HG03457 (cell line): ENCODE results near the gene DAB2IP.
"Not testable (repeated sequence)": the region's sequence is repeated elsewhere in the genome, so short reads cannot be mapped to it uniquely, and the experiment has no call there.

Experiments used
- ATAC-seq: cut with Tn5 transposase; IDR thresholded peaks from one replicate; pipeline ENCODE4 v1.9.1; 2021; ENCODE audit warnings: moderate number of reproducible peaks; ENCODE audit not compliant: unreplicated experiment

DAB2IP gene

GRCh38 chr9:121642758-121643157 lies 8.7 kb upstream of the DAB2IP start:
- ATAC-seq: no peak

GRCh38 chr9:121643473-121643872 lies 8.0 kb upstream of the DAB2IP start:
- ATAC-seq: no peak

GRCh38 chr9:121644040-121644439 lies 7.4 kb upstream of the DAB2IP start:
- ATAC-seq: not testable (repeated sequence)

- no peak for ATAC-seq
These were observed 6.4 kb upstream of the DAB2IP start for GRCh38 chr9:121645003-121645402.

- no peak for ATAC-seq
These were observed 5.3 kb upstream of the DAB2IP start for GRCh38 chr9:121645853-121646807.

- ATAC-seq: no peak
These were observed 4.4 kb upstream of the DAB2IP start for GRCh38 chr9:121646992-121647391.

- ATAC-seq: no peak
These were observed 3.3 kb upstream of the DAB2IP start for GRCh38 chr9:121648172-121648571.

GRCh38 chr9:121648799-121649198 lies 2.6 kb upstream of the DAB2IP start:
- no peak for ATAC-seq

- no peak for ATAC-seq
These were observed 1.8 kb upstream of the DAB2IP start for GRCh38 chr9:121649476-121650216.

GRCh38 chr9:121650217-121651007 lies 1.0 kb upstream of the DAB2IP start:
- ATAC-seq: no peak

GRCh38 chr9:121651008-121651294 lies 483 bp upstream of the DAB2IP start:
- no peak for ATAC-seq

GRCh38 chr9:121652021-121652837 lies 795 bp downstream of the DAB2IP start:
- no peak for ATAC-seq

GRCh38 chr9:121652838-121653231 lies 1.4 kb downstream of the DAB2IP start:
- ATAC-seq: no peak

GRCh38 chr9:121654499-121655140 lies 3.2 kb downstream of the DAB2IP start:
- ATAC-seq: no peak

- ATAC-seq: no peak
These were observed 3.9 kb downstream of the DAB2IP start for GRCh38 chr9:121655231-121655755.

GRCh38 chr9:121656941-121657470 lies 5.6 kb downstream of the DAB2IP start:
- ATAC-seq: no peak

GRCh38 chr9:121658166-121658565 lies 6.7 kb downstream of the DAB2IP start:
- ATAC-seq: no peak

GRCh38 chr9:121658591-121658990 lies 7.2 kb downstream of the DAB2IP start:
- ATAC-seq: no peak

- ATAC-seq: no peak
These were observed 8.9 kb downstream of the DAB2IP start for GRCh38 chr9:121660367-121660766.

- no peak for ATAC-seq
These were observed 9.4 kb downstream of the DAB2IP start for GRCh38 chr9:121660876-121661275.
